HG03095 (cell line): ENCODE data around the gene P3H1.

Experiments
- ATAC-seq: cut with Tn5 transposase; IDR thresholded peaks from one replicate; pipeline ENCODE4 v1.9.1; 2021; ENCODE audit warnings: moderate library complexity; ENCODE audit not compliant: unreplicated experiment

P3H1 gene

GRCh38 chr1:42745851-42746250 is 21.0 kb downstream of the P3H1 start:
- no peak for ATAC-seq

- no peak for ATAC-seq
Measured at GRCh38 chr1:42744148-42744413, 22.7 kb downstream of the P3H1 start.

GRCh38 chr1:42743317-42744147 is 23.3 kb downstream of the P3H1 start:
- ATAC-seq, result no peak

GRCh38 chr1:42742617-42743316 is 24.1 kb downstream of the P3H1 start:
- no peak for ATAC-seq

- no peak for ATAC-seq
Measured at GRCh38 chr1:42742141-42742540, 24.7 kb downstream of the P3H1 start.

GRCh38 chr1:42741706-42742105 is 25.1 kb downstream of the P3H1 start:
- ATAC-seq, result no peak

- ATAC-seq, result no peak
Measured at GRCh38 chr1:42740851-42741580, 25.8 kb downstream of the P3H1 start.

GRCh38 chr1:42739753-42740700 is 26.8 kb downstream of the P3H1 start, which contains the start of gene CLDN19:
TSS of gene CLDN19 (minus strand) at chr1:42740236. CDS start at chr1:42740063, 173 bp downstream.
- ATAC-seq, result no peak

GRCh38 chr1:42738678-42739226 is 28.1 kb downstream of the P3H1 start:
- ATAC-seq, result no peak

- no peak for ATAC-seq
Measured at GRCh38 chr1:42737986-42738677, 28.7 kb downstream of the P3H1 start.

GRCh38 chr1:42737257-42737656 is 29.6 kb downstream of the P3H1 start:
- no peak for ATAC-seq

- ATAC-seq, result no peak
Measured at GRCh38 chr1:42736571-42737200, 30.1 kb downstream of the P3H1 start.

GRCh38 chr1:42736152-42736551 is 30.7 kb downstream of the P3H1 start:
- no peak for ATAC-seq

GRCh38 chr1:42735477-42736105 is 31.2 kb downstream of the P3H1 start:
- no peak for ATAC-seq

GRCh38 chr1:42735056-42735455 is 31.8 kb downstream of the P3H1 start:
- ATAC-seq, result no peak

- no peak for ATAC-seq
Measured at GRCh38 chr1:42734201-42735035, 32.4 kb downstream of the P3H1 start.

GRCh38 chr1:42733415-42734200 is 33.2 kb downstream of the P3H1 start:
- ATAC-seq, result no peak
